LNCaP clone FGC (cell line): ENCODE data around the gene OR7E24.
"Not testable (repeated sequence)": the region's sequence is repeated elsewhere in the genome, so short reads cannot be mapped to it uniquely, and the experiment has no call there.

Experiments used
- DNase-seq: peaks from one replicate; pipeline ENCODE4 v3.0.0-alpha.2; 2011; ENCODE audit warnings: low read depth
- H3K4me3 ChIP-seq: 2 replicates; pipeline ENCODE4 v1.5.1; 2011; ENCODE audit warnings: mild to moderate bottlenecking, low read depth, low read length, control low read depth
- TF ChIP-seq, protein P1 (sequence below): IDR thresholded peaks from 2 replicates; pipeline ENCODE4 v1.5.1; 2012; ENCODE audit warnings: mild to moderate bottlenecking; ENCODE audit not compliant: control insufficient read depth, insufficient read depth; ENCODE audit errors: extremely low read depth

OR7E24 gene

DNA sequence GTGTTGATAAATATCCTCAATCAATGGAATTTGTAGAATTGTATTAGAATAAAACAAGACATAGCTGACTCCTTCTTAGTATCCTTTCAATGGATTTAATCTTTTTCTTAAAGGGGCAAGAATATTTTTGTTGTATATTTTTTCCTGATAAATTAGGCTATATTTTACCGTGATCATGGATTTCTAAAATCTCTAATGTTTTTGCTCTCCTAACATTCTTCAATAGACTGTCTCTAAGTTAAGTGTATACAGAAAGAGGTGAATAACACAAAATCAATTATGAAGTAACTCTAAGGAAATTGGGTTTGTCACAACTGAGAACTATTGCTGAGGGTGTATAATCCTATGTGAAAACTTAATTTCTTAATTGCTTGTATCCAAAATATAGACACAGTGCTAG is at the start of gene OR7E24:
OR7E24 (plus strand) TSS at position 301 of the 400 bp plus-strand sequence. CDS start 114 bp downstream, outside the sequence.
- no peak for DNase-seq
- TF ChIP-seq, protein P1, sequence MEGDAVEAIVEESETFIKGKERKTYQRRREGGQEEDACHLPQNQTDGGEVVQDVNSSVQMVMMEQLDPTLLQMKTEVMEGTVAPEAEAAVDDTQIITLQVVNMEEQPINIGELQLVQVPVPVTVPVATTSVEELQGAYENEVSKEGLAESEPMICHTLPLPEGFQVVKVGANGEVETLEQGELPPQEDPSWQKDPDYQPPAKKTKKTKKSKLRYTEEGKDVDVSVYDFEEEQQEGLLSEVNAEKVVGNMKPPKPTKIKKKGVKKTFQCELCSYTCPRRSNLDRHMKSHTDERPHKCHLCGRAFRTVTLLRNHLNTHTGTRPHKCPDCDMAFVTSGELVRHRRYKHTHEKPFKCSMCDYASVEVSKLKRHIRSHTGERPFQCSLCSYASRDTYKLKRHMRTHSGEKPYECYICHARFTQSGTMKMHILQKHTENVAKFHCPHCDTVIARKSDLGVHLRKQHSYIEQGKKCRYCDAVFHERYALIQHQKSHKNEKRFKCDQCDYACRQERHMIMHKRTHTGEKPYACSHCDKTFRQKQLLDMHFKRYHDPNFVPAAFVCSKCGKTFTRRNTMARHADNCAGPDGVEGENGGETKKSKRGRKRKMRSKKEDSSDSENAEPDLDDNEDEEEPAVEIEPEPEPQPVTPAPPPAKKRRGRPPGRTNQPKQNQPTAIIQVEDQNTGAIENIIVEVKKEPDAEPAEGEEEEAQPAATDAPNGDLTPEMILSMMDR: no peak
- H3K4me3 ChIP-seq: no peak within 1 kb of the TSS

DNA sequence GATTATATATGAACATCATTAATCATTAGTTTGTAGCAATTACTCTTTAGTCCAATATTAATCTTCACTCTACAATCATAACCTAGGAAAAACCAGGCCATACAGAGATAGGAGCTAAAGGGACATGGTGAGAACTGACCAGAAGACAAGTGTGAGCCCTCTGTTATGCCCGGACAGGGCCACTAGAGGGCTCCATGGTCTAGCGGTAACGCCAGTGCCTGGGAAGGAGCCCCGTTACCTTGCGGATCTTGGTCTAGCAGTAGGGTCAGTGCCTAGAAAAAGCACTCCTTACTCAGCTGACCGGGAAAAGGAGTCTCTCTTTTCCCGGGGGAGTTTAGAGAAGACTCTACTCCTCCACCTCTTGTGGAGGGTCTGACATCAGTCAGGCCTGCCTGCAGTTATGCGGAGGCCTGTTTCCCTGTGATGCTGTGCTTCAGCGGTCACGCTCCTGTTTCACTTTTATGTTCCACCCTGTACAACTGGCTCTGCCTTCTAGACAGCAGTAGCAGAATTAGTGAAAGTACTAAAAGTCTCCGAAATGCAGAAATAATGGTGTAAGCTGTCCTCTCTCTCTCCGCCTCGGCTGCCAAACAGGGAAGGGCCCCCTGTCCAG is 45.1 kb upstream of the OR7E24 start:
- 0 out of 2 replicates have a peak overlapping the region, but pooled peaks have one; percentile 1 for H3K4me3 ChIP-seq
- DNase-seq: peak; percentile 8
- TF ChIP-seq, protein P1: peak; percentile 94

DNA sequence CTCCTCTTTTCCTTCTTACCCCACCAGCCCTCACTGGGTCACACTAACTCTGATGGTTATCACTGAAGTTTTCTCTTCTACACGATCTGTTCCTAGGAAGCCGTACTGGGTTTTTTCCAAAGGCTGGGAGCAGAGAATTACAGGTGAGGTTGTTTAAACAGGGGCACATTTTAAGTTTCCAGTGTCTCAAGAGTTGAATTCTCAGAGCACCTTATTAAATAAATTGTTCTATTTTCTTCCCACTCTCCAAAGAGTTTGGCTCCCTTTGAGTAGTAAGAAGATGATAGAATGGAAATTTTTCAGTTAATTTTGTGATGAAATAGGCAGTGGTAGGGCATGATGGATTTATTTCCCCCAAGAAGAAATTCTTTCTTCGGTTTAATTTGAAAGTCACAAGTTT is 31.2 kb upstream of the OR7E24 start, which contains the start of gene OR7D4:
OR7D4 (minus strand) TSS at position 101 of the 400 bp plus-strand sequence. CDS start 4,752 bp downstream, outside the sequence.
- H3K4me3 ChIP-seq: no peak within 1 kb of the TSS
- no peak for DNase-seq
- TF ChIP-seq, protein P1: no peak

DNA sequence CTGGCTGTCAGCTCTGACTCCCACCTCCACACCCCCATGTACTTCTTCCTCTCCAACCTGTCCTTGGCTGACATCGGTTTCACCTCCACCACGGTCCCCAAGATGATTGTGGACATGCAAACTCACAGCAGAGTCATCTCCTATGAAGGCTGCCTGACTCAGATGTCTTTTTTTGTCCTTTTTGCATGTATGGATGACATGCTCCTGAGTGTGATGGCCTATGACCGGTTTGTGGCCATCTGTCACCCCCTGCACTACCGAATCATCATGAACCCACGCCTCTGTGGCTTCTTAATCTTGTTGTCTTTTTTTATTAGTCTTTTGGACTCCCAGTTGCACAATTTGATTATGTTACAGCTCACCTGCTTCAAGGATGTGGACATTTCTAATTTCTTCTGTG is 506 bp downstream of the OR7E24 start:
- H3K4me3 ChIP-seq: no peak overlapping the region
- DNase-seq: no peak
- TF ChIP-seq, protein P1: no peak

DNA sequence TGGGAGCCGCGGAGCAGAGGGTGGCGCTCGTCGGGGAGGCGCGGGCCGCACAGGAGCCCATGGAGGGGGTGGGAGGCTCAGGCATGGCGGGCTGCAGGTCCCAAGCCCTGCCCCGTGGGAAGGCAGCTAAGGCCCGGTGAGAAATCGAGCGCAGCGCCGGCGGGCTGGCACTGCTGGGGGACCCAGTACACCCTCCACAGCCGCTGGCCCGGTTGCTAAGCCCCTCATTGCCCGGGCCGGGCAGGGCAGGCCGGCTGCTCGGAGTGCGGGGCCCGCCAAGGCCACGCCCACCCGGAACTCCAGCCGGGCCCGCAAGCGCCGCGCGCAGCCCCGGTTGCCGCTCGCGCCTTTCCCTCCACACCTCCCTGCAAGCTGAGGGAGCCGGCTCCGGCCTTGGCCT is 32.8 kb downstream of the OR7E24 start:
- not testable (repeated sequence) for DNase-seq, H3K4me3 ChIP-seq

DNA sequence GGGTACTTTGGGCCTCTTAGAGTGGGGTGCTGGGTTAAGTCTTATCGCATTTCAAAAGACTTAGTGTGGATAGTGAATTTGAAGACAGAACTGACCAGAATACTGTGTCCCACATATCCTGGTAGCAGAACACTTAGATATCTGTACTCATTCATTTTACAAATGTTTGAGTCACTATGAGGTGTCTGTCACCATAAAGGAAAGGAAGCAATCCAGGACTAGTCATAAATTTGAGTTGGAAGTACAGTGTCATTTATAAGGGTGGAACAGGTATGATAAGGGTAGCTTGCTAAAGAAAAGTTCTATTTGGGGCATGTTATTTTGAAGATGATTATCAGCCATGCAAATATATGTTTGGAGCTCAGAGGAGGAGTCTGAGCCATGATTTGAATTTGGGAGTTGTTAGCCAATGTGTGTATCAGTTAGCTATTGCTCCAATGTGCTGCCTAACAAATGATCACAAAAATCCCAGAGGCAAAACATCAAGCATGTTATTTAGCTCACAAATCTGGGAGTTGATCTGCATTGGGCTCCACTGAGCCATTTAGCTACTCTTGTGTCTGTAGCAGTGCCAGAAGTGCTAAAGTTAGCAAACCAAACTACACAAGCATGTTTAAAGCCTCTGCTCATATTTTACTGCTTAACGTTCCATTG is 38.6 kb downstream of the OR7E24 start:
- TF ChIP-seq, protein P1: no peak
- DNase-seq: no peak
- no peak overlapping the region for H3K4me3 ChIP-seq

DNA sequence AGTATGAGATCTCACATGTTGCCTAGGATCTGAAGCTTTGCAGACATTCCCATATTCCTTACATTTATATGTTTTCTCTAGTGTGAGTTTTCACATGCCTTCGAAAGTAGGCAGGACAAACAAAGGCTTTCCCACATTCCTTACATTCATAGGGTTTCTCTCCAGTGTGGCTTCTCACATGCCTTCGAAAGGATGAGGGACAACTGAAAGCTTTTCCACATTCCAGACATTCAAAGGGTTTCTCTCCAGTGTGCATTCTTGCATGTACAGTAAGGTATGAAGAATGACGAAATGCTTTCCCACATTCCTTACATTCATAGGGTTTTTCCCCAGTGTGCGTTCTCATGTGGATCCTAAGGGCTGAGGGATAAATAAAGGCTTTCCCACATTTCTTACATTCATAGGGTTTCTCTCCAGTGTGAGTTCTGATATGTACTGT is 44.7 kb downstream of the OR7E24 start:
- no peak for DNase-seq
- TF ChIP-seq, protein P1: no peak
- no peak overlapping the region for H3K4me3 ChIP-seq
